Measurements from ENCODE around the gene MTF2. TPM values are rescaled to one million over a fixed set of nuclear protein-coding genes. Genes with fewer than 3 reads are reported as not detected.
"Not testable (repeated sequence)": the region's sequence is repeated elsewhere in the genome, so short reads cannot be mapped to it uniquely, and the experiment has no call there.

The MTF2 gene
- total RNA-seq, 1 experiment from 2014 or later = 110 TPM

DNA sequence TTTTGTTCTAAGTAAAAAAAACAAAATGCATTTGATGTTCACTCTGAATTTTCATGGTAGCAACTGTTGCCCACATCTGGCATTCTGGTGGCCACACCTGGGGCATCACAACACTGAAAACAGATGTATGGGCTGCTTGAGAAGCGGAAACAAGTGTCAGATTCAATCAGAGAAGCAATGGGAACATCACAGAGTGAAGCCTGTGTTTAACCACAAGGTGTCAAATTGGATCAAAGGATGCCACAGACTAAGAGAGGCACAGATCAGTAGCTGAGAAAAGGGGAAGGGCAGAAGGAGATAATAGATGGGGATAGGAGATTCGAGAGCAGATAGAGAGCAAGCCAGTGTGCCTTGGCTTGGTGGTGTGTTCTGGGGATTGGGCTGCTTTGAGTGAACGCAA, 49.8 kb upstream of the MTF2 start:
- no peak overlapping the region for H2BK120ac ChIP-seq (ENCODE audit: low read depth, low read length, poor library complexity, severe bottlenecking)
- TF ChIP-seq, protein P1, sequence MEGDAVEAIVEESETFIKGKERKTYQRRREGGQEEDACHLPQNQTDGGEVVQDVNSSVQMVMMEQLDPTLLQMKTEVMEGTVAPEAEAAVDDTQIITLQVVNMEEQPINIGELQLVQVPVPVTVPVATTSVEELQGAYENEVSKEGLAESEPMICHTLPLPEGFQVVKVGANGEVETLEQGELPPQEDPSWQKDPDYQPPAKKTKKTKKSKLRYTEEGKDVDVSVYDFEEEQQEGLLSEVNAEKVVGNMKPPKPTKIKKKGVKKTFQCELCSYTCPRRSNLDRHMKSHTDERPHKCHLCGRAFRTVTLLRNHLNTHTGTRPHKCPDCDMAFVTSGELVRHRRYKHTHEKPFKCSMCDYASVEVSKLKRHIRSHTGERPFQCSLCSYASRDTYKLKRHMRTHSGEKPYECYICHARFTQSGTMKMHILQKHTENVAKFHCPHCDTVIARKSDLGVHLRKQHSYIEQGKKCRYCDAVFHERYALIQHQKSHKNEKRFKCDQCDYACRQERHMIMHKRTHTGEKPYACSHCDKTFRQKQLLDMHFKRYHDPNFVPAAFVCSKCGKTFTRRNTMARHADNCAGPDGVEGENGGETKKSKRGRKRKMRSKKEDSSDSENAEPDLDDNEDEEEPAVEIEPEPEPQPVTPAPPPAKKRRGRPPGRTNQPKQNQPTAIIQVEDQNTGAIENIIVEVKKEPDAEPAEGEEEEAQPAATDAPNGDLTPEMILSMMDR (conservative IDR thresholded peaks at IDR 0.05) = no peak
- no peaks in the 10 kb centered on the region for H3K9me3 ChIP-seq (ENCODE audit: control insufficient read depth, low read depth, low read length)
- no peaks in the 10 kb centered on the region for H3K79me1 ChIP-seq (ENCODE audit: insufficient read depth, low read depth, low read length, poor library complexity, severe bottlenecking)
- H3K18ac ChIP-seq (ENCODE audit: insufficient read length, low read depth, low read length) = no peak overlapping the region
- no peak overlapping the region for H2BK15ac ChIP-seq (ENCODE audit: low read depth, low read length)
- H3K23ac ChIP-seq (ENCODE audit: insufficient read length, low read depth, low read length) = no peak overlapping the region
- H3K27me3 Mint-ChIP-seq (ENCODE audit: low read depth) = peaks cover 1% of the 10 kb centered on the region; the same call in 1 of the 2 replicates
- H3K27ac Mint-ChIP-seq = no peak overlapping the region
- no peak overlapping the region for H3K4me3 Mint-ChIP-seq
- H3K4me1 ChIP-seq (ENCODE audit: insufficient read depth, low read length) = no peaks in the 10 kb centered on the region
- H3K27ac ChIP-seq (ENCODE audit: insufficient read length, low read depth, low read length) = no peak overlapping the region
- DNase-seq = no peak
- H3K56ac ChIP-seq (ENCODE audit: insufficient read length, low read depth, low read length) = no peak overlapping the region
- no peak overlapping the region for H4K5ac ChIP-seq (ENCODE audit: insufficient read length, low read depth, low read length)
- H2BK5ac ChIP-seq (ENCODE audit: insufficient read length, low read length) = no peak overlapping the region
- H3T11ph ChIP-seq (ENCODE audit: low read length) = no peak overlapping the region
- H2BK20ac ChIP-seq (ENCODE audit: low read depth, low read length, poor library complexity, severe bottlenecking) = no peak overlapping the region
- no peak overlapping the region for H2BK12ac ChIP-seq (ENCODE audit: insufficient read length, low read depth, low read length)
- no peak overlapping the region for H3K4me2 ChIP-seq (ENCODE audit: insufficient read depth, insufficient read length, low read length)
- no peaks in the 10 kb centered on the region for H3K9me3 Mint-ChIP-seq
- H3K14ac ChIP-seq (ENCODE audit: insufficient read depth, low read length) = no peak overlapping the region
- no peaks in the 10 kb centered on the region for H3K23me2 ChIP-seq (ENCODE audit: insufficient read length, low read depth, low read length, poor library complexity, severe bottlenecking)
- H2AFZ ChIP-seq (ENCODE audit: low read length) = no peak overlapping the region
- no peak overlapping the region for H4K8ac ChIP-seq (replicated peaks; ENCODE audit: insufficient read length, low read depth, low read length)
- H3K9ac ChIP-seq (ENCODE audit: extremely low read depth, insufficient read length, low read length) = no peak overlapping the region
- H3K79me2 ChIP-seq (ENCODE audit: insufficient read depth, low read length) = no peaks in the 10 kb centered on the region
- no CpG with 5 or more reads among the region's 3 CpGs for WGBS (ENCODE audit: extremely low coverage, insufficient read length, low lambda C conversion rate)
- no peaks in the 10 kb centered on the region for H4K20me1 ChIP-seq (ENCODE audit: control insufficient read depth, insufficient read depth, insufficient read length)
- no peak overlapping the region for H3K4ac ChIP-seq (ENCODE audit: low read depth, low read length)
- peaks cover 6 to 8% of the 10 kb centered on the region in 2 experiments for H3K4me1 Mint-ChIP-seq
- no peak overlapping the region for H2AK5ac ChIP-seq (ENCODE audit: insufficient read length, low read length)
- H3K27me3 ChIP-seq (ENCODE audit: insufficient read depth, low read length) = no peaks in the 10 kb centered on the region
- no peak overlapping the region for H4K91ac ChIP-seq (ENCODE audit: insufficient read length, low read depth, low read length)
- H3K36me3 Mint-ChIP-seq (ENCODE audit: insufficient read depth in 1 of 3, low read depth in 3 of 3) = no peaks in the 10 kb centered on the region

DNA sequence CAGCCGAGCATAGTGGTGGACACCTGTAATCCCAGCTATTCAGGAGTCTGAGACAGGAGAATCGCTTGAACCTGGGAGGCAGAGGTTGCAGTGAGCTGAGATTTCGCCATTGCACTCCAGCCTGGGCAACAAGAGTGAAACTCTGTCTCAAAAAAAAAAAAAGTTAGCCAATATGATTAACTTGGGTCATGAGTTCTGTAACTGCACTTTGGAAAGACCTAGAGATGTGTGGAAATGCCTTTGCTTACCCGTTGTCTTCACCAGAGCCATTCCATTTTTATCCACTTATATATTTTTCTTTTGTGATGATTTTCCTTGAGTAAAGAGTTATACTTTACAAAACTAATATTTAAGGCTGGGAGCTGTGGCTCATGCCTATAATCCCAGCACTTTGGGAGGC, 48.9 kb upstream of the MTF2 start:
- not testable (repeated sequence) for H3K79me1 ChIP-seq (ENCODE audit: insufficient read depth, low read depth, low read length, poor library complexity, severe bottlenecking); H3K9me3 Mint-ChIP-seq; H3K4me2 ChIP-seq (ENCODE audit: insufficient read depth, insufficient read length, low read length); H3K4ac ChIP-seq (ENCODE audit: low read depth, low read length); H3K18ac ChIP-seq (ENCODE audit: insufficient read length, low read depth, low read length); H4K8ac ChIP-seq (replicated peaks; ENCODE audit: insufficient read length, low read depth, low read length); H3K27me3 Mint-ChIP-seq (ENCODE audit: low read depth); H4K91ac ChIP-seq (ENCODE audit: insufficient read length, low read depth, low read length); H3K27ac ChIP-seq (ENCODE audit: insufficient read length, low read depth, low read length); H2BK20ac ChIP-seq (ENCODE audit: low read depth, low read length, poor library complexity, severe bottlenecking); H3K4me3 Mint-ChIP-seq; H2AK5ac ChIP-seq (ENCODE audit: insufficient read length, low read length); H2BK15ac ChIP-seq (ENCODE audit: low read depth, low read length); H3K27me3 ChIP-seq (ENCODE audit: insufficient read depth, low read length); H3K14ac ChIP-seq (ENCODE audit: insufficient read depth, low read length); H3K9me3 ChIP-seq (ENCODE audit: control insufficient read depth, low read depth, low read length); H3K36me3 Mint-ChIP-seq (ENCODE audit: insufficient read depth in 1 of 3, low read depth in 3 of 3); H3K79me2 ChIP-seq (ENCODE audit: insufficient read depth, low read length); H3K4me1 Mint-ChIP-seq; H3K56ac ChIP-seq (ENCODE audit: insufficient read length, low read depth, low read length); H2AFZ ChIP-seq (ENCODE audit: low read length); H3K23me2 ChIP-seq (ENCODE audit: insufficient read length, low read depth, low read length, poor library complexity, severe bottlenecking); H2BK120ac ChIP-seq (ENCODE audit: low read depth, low read length, poor library complexity, severe bottlenecking); H3K4me1 ChIP-seq (ENCODE audit: insufficient read depth, low read length); H3T11ph ChIP-seq (ENCODE audit: low read length); H4K5ac ChIP-seq (ENCODE audit: insufficient read length, low read depth, low read length); H2BK12ac ChIP-seq (ENCODE audit: insufficient read length, low read depth, low read length); DNase-seq; H3K27ac Mint-ChIP-seq; H3K23ac ChIP-seq (ENCODE audit: insufficient read length, low read depth, low read length); H2BK5ac ChIP-seq (ENCODE audit: insufficient read length, low read length); H4K20me1 ChIP-seq (ENCODE audit: control insufficient read depth, insufficient read depth, insufficient read length); H3K9ac ChIP-seq (ENCODE audit: extremely low read depth, insufficient read length, low read length)
- no CpG with 5 or more reads among the region's 4 CpGs for WGBS (ENCODE audit: extremely low coverage, insufficient read length, low lambda C conversion rate)
